Sciatic nerve (tissue), 2 donors: ENCODE results near the gene ACOXL. TPM values are rescaled to one million over a fixed set of nuclear protein-coding genes. Genes with fewer than 3 reads are reported as not detected.

Experiments
- ATAC-seq: fragments of 200-7000 bp; cut with Tn5 transposase; one replicate; pipeline ENCODE4 v1.9.1; 2020; ENCODE audit warnings: mild to moderate bottlenecking, moderate library complexity
- DNase-seq: peaks from one replicate; pipeline ENCODE4 v3.0.0-alpha.2; 2020; ENCODE audit warnings: low spot score
- intact Hi-C: fragments of 100-400 bp; cut with DNase I; formaldehyde crosslinking; loops from one replicate; pipeline ENCODE4 v1.14.2; 2022
- total RNA-seq: library from RNA; stranded (reverse); fragmentation: NEBNext Ultra II Directional; extraction: Animal tissue kit (Norgen Biotek cat#: 25700); gene quantifications from one replicate; pipeline ENCODE4 v1.2.1, GENCODE V29; 2021
- donor health status: DM: no; HTN: no; CAD: no.
- donor health status: DM: no; HTN: no; CAD: no.

The ACOXL gene
- total RNA-seq, 1 donor from 2014 or later: not detected

GRCh38 chr2:111049792-111050640 lies 317.6 kb downstream of the ACOXL start:
- ATAC-seq: no peak
- intact Hi-C loops: no loop called here

GRCh38 chr2:111050701-111051376 lies 318.5 kb downstream of the ACOXL start:
- intact Hi-C loops: no loop called here
- no peak for DNase-seq
- ATAC-seq: no peak

More at GRCh38 chr2:111049792-111050640, 317.6 kb downstream of the ACOXL start:
- no peak for DNase-seq

- ATAC-seq (no peak), DNase-seq (no peak)
- intact Hi-C loops: no loop called here
These were observed 320.2 kb downstream of the ACOXL start for GRCh38 chr2:111052621-111053020.

- DNase-seq (no peak), ATAC-seq (no peak)
- intact Hi-C loops: no loop called here
These were observed 320.9 kb downstream of the ACOXL start for GRCh38 chr2:111053266-111053665.

DNA sequence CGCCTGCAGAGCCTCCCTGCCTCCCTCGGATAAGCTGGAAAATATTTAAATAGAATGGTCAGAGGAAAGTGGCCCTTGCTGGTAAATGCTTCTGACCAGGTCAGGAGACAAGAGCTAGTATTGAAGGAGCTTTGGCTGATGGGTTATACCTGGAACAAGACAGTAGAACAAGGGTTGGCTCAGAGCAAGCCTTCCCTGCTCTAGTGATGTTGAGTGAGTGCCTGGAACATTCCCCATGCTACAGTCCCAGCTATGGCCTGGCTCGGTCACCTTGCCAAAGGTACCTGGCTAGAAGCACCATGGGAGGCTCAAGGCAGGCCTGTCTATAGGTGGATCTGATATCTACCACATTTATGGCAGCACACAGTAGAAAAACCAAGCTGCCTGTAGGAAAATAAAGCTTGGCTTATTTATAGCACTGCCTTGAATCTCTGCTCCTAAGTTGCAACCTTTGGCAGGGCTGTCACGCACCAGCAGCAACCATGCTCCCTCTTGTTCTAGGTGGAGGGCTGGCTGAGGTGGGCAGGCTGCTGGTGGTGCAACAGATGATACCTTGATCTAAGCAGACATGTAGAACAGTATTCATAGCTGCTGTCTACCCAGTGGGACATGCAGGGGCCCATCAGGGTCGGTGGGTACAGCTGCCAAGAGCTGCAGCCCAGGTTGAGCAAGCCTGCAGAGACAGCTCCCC lies 321.6 kb downstream of the ACOXL start:
- ATAC-seq (no peak), DNase-seq (no peak)

DNA sequence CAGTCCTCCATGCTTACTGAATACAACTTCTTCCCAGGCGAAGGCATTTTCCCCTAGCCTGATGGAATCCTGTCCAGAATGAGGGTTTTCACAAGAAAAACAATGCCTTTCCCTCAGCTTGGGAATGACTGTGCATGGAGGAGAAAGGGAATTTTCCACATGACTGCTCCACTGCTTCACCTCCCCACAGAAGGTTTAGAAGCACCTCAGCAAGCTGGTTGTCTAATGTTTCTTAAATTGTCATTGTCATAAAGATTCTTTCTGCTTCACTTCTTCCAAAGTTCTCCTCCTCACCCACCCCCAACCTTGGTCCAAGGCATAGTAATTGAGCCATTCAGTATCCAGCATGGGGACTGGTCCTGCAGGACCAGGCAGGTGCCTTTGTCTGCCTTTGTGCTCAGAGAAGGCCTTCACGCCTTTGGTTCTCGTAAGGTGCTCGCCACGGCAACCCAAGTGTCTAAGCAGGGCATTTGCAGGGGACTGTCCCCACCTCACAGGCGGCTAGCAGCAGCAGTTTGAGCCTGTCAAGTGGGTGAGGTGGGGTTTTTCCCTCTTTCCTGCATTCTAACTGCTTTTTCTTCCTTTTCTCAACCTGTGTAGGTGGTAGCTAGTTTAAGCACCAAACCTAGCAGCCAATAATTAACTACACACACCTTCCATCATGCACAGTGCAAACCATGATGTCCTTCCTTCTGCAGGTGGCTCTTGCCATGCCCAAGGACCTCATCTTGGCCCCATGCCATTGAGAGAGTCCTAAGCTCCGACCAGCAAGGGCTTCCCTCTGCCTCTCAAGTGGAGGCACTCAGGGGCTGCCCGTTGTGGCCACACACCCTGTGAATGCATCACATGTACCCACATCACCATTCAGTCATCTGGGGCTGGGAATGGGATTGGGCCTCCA lies 322.7 kb downstream of the ACOXL start:
- no peak for DNase-seq
- no peak for ATAC-seq
- intact Hi-C loops: no loop called here

More for the DNA sequence above, 321.6 kb downstream of the ACOXL start:
- intact Hi-C loops: no loop called here

DNA sequence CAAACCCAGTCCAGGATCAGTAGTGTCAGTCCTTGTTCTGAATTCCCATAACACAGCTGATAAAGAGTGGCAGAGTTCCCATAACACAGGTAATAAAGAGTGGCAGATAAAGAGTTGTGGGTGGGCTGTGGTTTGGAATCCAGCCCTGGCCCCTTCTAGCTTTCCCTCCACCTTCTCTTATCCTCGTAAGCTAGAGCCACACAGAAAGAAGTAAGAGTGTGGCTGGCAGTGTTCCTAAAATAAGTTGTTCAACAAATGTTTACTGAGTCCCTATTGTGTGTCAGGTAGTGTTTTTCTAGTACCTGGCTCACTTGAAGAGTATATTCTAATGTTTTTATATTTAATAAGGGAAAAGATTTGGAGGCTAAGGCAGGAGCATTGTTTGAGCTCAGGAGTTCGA lies 323.4 kb downstream of the ACOXL start:
- intact Hi-C loops: no loop called here
- DNase-seq: no peak
- ATAC-seq: no peak

- ATAC-seq: no peak
- no peak for DNase-seq
- intact Hi-C loops: no loop called here
These were observed 324.7 kb downstream of the ACOXL start for GRCh38 chr2:111057045-111057444.

GRCh38 chr2:111057721-111058120 lies 325.3 kb downstream of the ACOXL start:
- intact Hi-C loops: no loop called here
- ATAC-seq (no peak), DNase-seq (no peak)

DNA sequence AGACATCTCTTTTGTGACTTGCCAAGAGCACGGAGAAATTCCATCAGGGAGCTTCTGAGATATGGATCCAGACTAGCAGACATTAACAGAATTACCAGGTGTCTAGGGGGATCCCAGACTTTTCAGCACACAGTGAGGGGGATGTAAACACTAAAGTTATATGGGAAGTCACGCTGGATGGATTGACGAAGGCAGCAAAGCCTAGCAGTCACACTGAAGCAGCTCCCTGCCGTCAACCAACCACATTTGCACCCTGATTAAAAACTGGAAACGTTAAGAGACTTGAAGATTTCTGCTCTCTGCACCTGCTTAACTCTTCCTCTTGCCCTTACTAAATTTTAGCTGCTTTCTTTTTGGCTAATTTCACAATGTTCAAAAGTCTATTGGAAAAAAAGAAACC lies 325.9 kb downstream of the ACOXL start:
- no peak for DNase-seq
- no peak for ATAC-seq
- intact Hi-C loops: no loop called here

- intact Hi-C loops: no loop called here
- DNase-seq (no peak), ATAC-seq (no peak)
These were observed 328.8 kb downstream of the ACOXL start for GRCh38 chr2:111061191-111061590.

DNA sequence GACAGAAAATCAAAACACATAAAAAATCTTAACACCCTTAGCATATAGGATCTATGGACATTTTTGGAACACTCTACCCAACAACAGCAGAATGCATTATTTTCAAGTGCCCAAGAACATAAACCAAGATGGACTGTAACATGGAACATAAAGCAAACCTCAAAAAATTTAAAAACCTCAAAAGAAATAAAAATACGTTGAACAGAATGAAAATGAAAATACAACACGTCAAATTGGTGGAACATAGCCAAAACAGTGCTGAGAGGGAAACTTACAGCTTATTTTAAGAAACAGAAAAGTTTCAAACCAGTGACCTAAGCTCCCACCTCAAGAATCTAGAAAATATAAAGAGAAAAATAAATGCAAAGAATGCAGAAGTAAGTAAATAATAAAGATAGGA lies 330.0 kb downstream of the ACOXL start:
- intact Hi-C loops: no loop called here
- no peak for ATAC-seq
- DNase-seq: no peak

DNA sequence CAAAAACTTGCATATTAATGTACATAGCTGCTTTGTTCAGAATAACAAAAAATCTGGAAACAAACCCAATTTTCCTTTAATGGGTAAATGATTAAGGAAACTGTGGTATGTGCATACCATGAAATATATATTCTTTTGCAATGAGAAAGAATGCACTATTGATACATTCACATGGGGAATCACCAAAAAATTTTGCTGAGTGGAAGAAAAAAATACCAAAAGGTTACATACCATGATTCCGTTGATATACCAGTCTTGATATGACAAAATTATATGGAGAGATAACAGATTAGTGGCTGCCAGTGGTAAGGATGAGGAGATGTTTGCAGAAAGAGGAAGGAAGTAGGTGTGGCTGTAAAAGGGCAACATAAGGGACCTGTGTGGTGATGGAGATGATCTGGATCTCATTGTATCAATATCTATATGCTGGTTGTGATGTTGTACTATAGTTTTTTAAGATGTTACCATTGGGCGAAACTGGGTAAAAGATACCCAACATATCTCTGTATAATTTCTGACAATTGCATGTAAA lies 333.8 kb downstream of the ACOXL start:
- no peak for DNase-seq
- no peak for ATAC-seq
- intact Hi-C loops: no loop called here

DNA sequence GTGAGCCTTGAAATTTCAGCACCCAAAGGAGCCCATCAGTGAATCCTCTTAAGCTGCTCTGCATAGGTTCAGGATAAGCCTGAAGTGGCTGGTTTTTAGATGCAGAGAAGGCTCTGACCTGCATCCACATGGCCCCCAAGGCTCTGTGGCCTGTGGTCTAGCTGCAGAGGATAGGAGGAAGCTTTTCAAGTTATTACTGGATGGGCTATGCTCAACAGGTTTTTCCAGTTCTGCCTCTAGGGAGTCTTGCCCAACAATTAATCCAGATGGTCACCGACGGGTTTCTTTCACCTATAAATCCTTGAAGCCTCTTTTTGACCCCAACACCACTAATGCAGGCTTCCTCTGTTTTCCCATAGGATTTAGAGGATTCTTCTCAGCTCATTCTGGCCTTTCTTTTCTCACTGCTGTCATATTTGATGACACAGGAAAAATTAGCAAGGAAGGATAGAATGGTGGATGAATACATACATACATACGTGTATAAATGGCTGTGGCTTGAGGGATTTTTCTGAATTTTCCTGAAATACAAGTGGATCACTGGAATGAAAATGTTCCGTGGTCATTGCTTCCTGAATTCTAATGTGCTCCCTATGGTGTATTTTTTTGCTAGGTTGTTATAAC lies 336.2 kb downstream of the ACOXL start:
- ATAC-seq (no peak), DNase-seq (no peak)

GRCh38 chr2:111069722-111070121 lies 337.3 kb downstream of the ACOXL start:
- ATAC-seq: no peak
- intact Hi-C loops: no loop called here

More for the DNA sequence above, 336.2 kb downstream of the ACOXL start:
- intact Hi-C loops: no loop called here

GRCh38 chr2:111071600-111072171 lies 339.3 kb downstream of the ACOXL start:
- DNase-seq (no peak), ATAC-seq (peak; percentile 17)
- intact Hi-C loops: no loop called here

More at GRCh38 chr2:111069722-111070121, 337.3 kb downstream of the ACOXL start:
- no peak for DNase-seq

GRCh38 chr2:111072220-111072871 lies 340.0 kb downstream of the ACOXL start:
- DNase-seq (no peak), ATAC-seq (no peak)
- intact Hi-C loops: no loop called here
